NCI-H345 treated with DMSO at 0.1 percent for 48 hours (cell line): Measurements from ENCODE around the gene BCAS1.

Source experiments
- DNase-seq: peaks from one replicate; lab custom pipeline; 2025; ENCODE audit not compliant: unreplicated experiment; lab: John Stamatoyannopoulos, UW

The BCAS1 gene

DNA sequence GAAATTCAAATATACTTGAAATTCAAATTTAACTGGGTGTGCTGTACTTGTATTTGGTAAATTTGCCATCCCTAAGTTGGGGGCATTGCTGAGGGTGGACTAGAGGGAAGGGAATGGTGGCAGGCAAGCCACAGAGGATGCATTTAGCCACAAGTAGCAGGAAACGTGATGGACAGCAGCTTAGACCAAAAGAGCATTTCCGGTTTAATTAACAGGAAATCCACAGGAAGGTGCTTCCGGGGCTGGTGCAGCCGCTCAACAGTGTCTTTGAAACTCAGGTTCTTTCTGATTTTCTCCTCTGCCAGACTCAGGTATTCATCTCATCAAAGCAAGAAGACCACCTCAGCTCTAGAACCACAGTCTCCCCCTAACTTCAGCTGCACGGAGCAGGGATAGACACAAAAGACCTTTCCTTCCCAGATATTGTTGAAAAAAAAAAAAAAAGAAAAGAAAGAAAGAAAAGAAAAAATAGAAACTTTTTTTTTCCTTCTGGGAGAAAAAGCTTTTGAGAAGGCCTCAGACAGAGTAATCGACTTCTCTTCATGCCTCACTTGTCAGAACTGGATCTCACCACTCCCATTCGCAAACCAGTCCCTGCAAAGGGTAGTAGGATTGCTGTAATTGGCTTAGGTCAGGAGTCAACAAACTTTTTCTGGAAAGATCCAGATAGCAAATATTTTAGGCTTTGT is 8.0 kb upstream of the BCAS1 start:
- no peak for DNase-seq

DNA sequence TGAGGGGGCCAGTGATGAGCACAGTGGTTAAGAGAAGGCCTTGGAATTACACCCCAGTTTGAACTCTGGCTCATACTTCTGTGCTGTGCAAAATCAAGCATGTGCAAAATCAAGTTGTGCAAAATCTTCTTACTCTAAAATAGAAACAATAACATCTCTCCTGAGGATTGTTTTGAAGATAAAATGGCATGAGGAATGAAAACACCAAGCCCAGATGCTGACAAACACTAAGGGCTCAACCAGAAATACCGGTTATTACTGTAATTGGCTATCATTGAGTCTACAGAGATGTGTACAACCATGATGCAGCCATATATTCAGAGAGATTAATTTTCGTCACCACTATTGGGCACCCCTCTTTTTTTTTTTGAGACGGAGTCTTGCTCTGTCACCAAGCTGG is 5.9 kb upstream of the BCAS1 start:
- no peak for DNase-seq

DNA sequence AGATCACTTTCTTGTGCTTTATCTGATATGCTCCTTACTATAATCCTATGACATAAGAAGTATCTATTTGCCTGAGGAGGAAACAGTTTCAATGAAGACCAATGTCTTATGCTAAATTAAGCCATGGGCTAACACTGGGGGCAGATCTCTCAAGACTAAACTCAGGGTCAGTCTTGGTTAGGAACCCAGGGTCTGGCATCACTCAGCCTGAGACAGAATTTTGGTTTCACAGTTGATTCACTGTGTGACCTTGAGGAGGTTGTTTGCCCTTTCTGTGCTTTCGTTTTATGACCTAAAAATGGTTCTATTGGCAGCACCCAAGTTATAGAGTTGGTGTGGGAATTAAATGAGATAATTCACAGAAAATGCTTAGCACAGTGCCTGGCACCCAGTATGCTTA is 4.9 kb upstream of the BCAS1 start:
- DNase-seq, result no peak

DNA sequence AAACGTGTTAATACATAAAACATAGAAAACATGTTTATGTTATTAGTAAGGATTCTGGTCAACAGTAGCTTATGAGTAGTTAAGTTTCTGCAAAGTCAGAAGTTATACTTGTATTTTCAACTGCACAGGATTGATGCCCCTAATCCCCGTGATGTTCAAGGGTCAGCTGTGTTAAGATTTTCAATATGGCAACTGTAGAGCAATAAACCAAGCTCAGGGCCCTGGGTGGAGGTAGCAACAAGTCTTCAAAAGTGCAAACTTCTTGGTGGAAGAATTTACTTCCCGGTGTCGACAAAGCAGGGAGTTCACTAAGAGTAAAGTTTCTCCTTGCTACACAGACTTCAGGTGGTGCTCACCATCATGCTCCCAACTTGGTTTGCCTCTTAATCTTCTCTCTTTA is 4.1 kb upstream of the BCAS1 start:
- no peak for DNase-seq

DNA sequence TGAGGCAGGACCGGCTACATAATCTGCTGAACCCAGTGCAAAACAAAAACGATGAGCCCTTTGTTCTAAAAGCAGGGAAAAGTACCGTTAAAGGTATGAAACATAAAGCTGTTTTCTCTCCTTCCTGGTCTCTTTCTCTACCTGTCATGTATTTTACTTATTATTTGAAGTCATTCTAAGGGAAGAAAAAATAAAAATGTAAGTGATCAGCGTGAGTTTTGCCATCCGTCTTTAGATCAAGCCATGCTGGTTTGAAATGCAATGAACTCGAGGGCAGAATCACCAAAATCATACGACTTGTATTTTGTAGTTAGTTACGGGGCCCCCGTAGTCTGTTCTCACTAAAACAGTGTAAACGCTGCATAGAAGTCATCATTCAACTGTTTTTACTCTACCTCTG is 2.9 kb upstream of the BCAS1 start:
- no peak for DNase-seq

GRCh38 chr20:54069501-54069971 is 858 bp downstream of the BCAS1 start:
- DNase-seq, result no peak

GRCh38 chr20:54068966-54069365 is 1.4 kb downstream of the BCAS1 start:
- DNase-seq, result no peak

GRCh38 chr20:54068495-54068894 is 1.9 kb downstream of the BCAS1 start:
- no peak for DNase-seq

DNA sequence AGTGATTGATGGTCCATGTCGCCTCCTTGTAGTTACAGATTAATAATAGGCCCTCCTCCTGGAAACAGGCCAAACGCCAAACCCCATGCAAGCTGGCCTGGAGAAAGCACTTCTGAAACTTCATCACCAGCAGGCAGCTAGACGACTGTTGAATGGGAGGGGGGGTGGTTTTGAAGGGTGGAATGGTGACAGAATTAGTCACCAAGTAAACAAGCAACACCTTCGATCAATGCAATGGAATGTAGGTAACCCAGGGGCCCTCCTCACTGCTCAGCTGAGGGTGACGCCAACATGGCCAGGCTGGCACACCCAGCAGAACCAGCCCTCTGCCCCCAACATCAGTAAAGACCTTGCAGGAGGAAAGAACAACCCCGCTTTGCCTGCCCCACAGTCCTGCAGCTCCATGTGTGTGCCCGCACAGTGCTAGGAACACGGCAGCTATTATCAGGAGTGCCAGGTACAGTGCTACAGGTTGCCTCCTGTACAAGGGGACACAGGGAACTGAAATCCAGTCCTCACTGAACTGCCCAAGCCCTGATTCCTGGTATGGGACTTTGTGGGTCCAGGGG is 2.7 kb downstream of the BCAS1 start:
- no peak for DNase-seq

- DNase-seq, result no peak
These were observed 4.8 kb downstream of the BCAS1 start for GRCh38 chr20:54065601-54066038.

DNA sequence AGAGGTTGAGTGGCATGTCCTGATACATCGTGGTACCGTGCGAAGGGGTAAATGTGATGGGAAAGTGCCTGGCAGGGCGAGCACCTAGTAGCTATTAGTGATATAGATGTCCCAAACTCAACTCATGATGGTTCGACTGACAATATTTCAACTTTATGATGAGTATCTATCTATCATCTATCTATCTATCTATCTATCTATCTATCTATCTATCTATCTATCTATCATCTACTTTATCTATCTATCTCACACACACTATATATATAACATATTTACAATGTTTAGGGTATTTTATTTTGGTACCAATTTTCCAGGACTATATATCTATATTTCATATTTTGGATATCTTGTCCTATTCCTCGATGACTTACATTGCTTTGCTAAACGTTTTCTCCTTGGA is 5.5 kb downstream of the BCAS1 start:
- no peak for DNase-seq

- DNase-seq, result no peak
These were observed 6.3 kb downstream of the BCAS1 start for GRCh38 chr20:54063992-54064676.

DNA sequence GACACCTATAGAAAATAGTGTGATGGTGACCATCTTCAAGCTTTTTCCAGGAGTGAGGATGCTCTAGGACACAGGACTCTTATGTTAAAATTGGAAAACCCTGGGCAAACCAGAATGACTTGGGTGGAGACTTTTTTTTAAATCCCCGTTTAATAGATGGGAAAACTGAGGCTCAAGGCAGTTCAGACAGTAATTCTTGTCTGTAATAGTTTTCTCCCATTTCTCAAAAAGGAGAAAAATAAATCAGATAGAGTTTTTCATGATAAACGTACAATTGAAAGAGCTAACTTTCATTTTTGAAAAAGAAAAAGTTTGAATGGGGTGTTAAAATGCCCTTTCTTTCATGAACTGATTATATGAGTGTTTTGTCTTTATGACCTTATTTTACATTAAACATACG is 6.8 kb downstream of the BCAS1 start:
- DNase-seq, result no peak

DNA sequence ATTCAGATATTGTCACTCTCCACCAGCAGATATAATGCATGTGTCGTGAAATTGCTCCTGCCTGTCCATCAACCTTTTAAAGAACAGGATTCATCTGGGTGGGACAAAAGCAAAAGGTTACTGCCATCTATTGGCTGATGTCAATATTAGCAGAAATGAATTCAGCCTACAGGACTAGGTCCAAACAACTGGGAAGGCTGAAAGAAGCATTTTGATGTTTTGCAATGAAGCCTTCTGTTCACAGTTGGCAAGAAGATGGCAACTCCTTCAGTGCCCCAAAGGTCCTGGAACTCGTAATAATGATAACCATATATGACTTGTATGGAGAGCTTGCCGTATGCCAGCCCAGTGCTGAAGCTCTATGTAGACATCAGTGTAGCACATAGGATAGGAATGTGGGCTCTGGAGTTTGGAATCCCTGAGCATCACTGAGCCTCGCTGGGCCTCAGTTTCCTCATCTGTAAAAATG is 7.5 kb downstream of the BCAS1 start:
- DNase-seq, result no peak

DNA sequence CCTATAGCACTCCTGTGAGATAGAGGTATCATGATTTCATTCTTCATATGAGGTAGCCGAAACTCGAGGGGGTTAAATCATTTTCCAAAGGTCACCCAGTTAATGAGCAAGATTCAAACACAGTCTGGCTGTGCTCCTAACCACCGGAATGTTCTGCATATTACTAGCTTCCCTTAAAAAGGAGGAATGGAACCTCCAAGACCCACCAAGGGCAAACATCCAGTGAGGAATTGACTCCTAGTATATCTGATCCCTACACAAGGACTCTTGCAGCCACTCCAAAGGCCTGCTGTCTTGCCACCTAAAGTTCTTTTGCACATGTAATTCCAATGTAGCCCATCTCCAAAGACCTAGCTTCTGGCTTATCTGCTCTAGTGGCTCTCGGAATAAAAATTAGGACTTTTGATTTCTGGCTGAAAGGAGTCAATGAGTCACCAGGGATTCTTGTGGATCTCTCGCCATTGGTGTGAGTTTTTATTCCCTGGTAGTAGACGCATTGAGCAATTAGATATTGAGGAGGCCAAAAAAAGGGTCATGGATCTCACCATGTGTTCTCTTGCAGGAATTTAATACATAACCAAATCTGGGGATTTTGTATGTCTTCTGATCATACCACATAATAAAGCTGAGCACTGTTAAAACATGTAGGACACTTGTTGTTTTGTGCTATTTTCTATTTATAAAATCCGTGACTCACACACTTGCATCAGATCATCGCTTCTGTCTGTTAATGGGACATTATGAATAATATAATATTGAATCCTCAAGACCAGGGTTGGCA is 9.1 kb downstream of the BCAS1 start:
- no peak for DNase-seq

DNA sequence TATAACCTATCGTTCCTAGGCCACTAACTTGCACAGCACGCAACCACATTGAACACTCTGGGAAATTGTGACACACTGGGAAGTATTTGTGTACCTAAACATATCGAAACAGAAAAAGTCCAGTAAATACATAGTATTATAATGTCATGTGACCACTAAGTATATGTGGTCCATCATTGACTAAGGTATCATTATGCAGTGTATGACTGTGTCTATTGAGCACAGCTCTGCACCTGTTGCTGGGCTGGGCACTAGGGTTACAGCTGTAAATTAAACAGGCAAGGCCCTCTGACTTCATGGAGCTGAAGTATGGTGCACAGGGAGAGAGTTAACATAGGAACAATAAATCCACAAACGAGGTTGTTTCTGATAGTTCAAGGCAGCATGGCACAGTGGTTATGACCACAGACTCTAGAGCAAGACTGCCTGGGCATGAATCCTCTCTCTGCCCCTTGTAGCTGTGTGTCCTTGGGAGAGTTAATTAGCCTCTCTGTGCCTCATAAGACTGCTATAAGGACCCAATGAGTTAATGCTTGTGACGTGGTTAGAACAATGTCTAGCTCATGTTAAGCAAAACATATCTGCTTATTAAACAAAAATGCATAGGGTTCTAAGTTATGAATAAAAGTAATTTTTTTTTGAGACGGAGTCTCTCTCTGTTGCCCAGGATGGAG is 10.6 kb downstream of the BCAS1 start:
- no peak for DNase-seq

DNA sequence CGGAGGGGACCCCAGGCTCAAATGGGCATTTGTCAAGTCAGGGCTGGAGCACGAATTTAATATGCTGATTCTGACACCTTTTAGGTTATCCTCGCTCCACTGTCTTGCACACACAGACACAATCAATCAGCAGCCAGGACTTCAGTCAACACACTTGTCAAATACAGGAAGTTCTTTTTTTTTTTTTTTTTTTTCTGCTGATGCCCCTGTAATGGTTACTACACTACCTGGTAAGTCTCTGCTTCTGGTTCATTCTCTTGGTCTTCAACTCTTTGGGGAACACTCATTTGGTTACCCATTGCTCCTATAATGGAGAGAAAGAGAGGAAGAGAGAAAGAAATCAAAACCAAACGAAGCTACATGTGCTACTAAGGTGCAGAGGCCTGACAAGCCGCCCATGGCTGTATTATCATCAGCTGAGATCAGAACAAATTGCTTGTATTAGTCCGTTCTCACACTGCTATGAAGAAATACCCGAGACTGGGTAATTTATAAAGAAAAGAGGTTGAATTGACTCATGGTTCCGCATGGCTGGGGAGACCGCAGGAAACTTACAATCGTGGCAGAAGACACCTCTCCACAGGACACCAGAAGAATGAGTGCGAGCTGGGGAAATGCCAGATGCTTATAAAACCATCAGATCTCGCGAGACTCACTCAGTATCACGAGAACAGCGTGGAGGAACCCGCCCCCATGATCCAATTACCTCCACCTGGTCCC is 11.8 kb downstream of the BCAS1 start:
- no peak for DNase-seq

- DNase-seq, result no peak
These were observed 13.4 kb downstream of the BCAS1 start for GRCh38 chr20:54056762-54057639.

DNA sequence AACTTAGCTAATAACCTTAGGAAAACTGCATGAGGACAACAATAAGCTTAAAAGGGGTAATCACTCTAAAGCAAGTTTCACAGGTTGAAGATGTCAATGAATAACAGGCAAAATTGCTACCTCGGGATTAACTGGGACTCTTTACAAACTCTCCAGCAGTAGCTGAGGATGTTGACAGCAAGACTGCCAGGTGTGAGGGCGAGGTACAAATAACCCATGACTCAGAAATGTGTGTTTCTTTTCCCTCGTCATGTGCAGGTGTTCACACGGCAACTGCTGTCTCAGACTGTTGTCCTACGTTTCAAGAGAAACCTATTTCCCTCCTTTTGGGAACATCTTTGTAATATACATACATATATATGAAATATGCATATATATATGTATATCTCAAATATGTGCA is 15.9 kb downstream of the BCAS1 start:
- DNase-seq, result no peak
